B cell (primary cell): Measurements from ENCODE around the gene ZNF774.

Experiments
- CTCF ChIP-seq: fragments of 200-600 bp; IDR thresholded peaks from one replicate; pipeline ENCODE4 v1.8.0; 2022; ENCODE audit warnings: antibody characterized with exemption, mild to moderate bottlenecking
- EZH2 ChIP-seq: IDR thresholded peaks from 2 replicates; pipeline ENCODE4 v1.6.1; 2012; ENCODE audit warnings: borderline replicate concordance, low read depth, mild to moderate bottlenecking, moderate library complexity, low read length; ENCODE audit not compliant: insufficient read depth, poor library complexity, severe bottlenecking

DNA sequence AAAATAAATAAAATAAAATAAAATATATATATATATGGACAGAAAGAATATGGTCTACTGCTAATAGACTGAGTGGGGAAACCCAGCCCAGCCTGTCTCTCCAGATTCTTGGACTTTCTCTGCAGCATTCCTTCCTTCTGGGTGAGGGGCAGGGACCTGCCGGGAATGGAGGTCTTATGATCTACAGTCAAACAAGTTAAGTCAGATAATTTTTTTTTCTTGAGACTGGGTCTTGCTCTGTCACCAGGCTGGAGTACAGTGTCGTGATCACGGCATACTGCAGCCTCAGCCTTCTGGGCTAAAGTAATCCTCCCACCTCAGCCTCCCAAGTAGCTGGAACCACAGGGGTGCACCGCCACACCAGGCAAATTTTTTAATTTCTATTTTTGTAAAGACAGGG is 33.5 kb upstream of the ZNF774 start:
- TF ChIP-seq CTCF (no peak), EZH2 (no peak)
